Neural progenitor cell (in vitro differentiated cells): Measurements from ENCODE around the gene MYCBPAP.

Source experiments
- CTCF ChIP-seq: fragments of 200-600 bp; sonication (generic); IDR thresholded peaks from 2 replicates; pipeline ENCODE4 v1.5.1; 2017; ENCODE audit warnings: antibody characterized with exemption, mild to moderate bottlenecking
- EZH2phosphoT487 ChIP-seq: fragments of 200-600 bp; sonication (generic); IDR thresholded peaks from 2 replicates; pipeline ENCODE4 v1.6.1; 2017; ENCODE audit warnings: antibody characterized with exemption

GRCh38 chr17:50517011-50517410 is 8.8 kb downstream of the MYCBPAP start:
- no peak for TF ChIP-seq CTCF
- no peak for TF ChIP-seq EZH2phosphoT487
